H9 (cell line): ENCODE data around the gene RWDD4. TPM values are rescaled to one million over a fixed set of nuclear protein-coding genes. Genes with fewer than 3 reads are reported as not detected.

Source experiments
- DNase-seq: peaks from one replicate; pipeline ENCODE4 v3.0.0-alpha.2; 2017
- H2AFZ ChIP-seq: one replicate; pipeline ENCODE4 v1.6.1; 2013; ENCODE audit warnings: mild to moderate bottlenecking, low read length, control low read depth, moderate library complexity
- H2AK5ac ChIP-seq: 2 replicates; pipeline ENCODE4 v1.6.1; 2013; ENCODE audit warnings: low read length, control low read depth, mixed read lengths; ENCODE audit not compliant: insufficient read length
- H2BK120ac ChIP-seq: one replicate; pipeline ENCODE4 v1.6.1; 2013; ENCODE audit warnings: low read depth, mild to moderate bottlenecking, low read length, control low read depth, inconsistent platforms; ENCODE audit not compliant: poor library complexity, severe bottlenecking
- H2BK12ac ChIP-seq: 2 replicates; pipeline ENCODE4 v1.6.1; 2013; ENCODE audit warnings: low read length, control low read depth, mixed read lengths, low read depth; ENCODE audit not compliant: insufficient read length
- H2BK15ac ChIP-seq: 2 replicates; pipeline ENCODE4 v1.6.1; 2013; ENCODE audit warnings: low read depth, low read length, control low read depth
- H2BK20ac ChIP-seq: one replicate; pipeline ENCODE4 v1.6.1; 2013; ENCODE audit warnings: low read depth, mild to moderate bottlenecking, low read length, control low read depth, inconsistent platforms; ENCODE audit not compliant: poor library complexity, severe bottlenecking
- H2BK5ac ChIP-seq: 2 replicates; pipeline ENCODE4 v1.6.1; 2013; ENCODE audit warnings: low read length, control low read depth, mixed read lengths; ENCODE audit not compliant: insufficient read length
- H3K14ac ChIP-seq: 2 replicates; pipeline ENCODE4 v1.6.1; 2013; ENCODE audit warnings: low read length, control low read depth; ENCODE audit not compliant: insufficient read depth
- H3K18ac ChIP-seq: 2 replicates; pipeline ENCODE4 v1.6.1; 2013; ENCODE audit warnings: low read depth, mild to moderate bottlenecking, mixed read lengths, low read length, control low read depth; ENCODE audit not compliant: insufficient read length
- H3K23ac ChIP-seq: 2 replicates; pipeline ENCODE4 v1.6.1; 2013; ENCODE audit warnings: low read length, control low read depth, mixed read lengths, low read depth; ENCODE audit not compliant: insufficient read length
- H3K23me2 ChIP-seq: 2 replicates; pipeline ENCODE4 v1.6.1; 2013; ENCODE audit warnings: low read depth, mild to moderate bottlenecking, mixed read lengths, low read length, control low read depth; ENCODE audit not compliant: insufficient read length, poor library complexity, severe bottlenecking
- H3K27ac ChIP-seq: 2 replicates; pipeline ENCODE4 v1.5.1; 2013; ENCODE audit warnings: low read length, control low read depth, mixed read lengths, low read depth; ENCODE audit not compliant: insufficient read length
- H3K27me3 ChIP-seq: 2 replicates; pipeline ENCODE4 v1.6.1; 2013; ENCODE audit warnings: low read length, control low read depth, inconsistent platforms; ENCODE audit not compliant: insufficient read depth
- H3K4ac ChIP-seq: 2 replicates; pipeline ENCODE4 v1.6.1; 2013; ENCODE audit warnings: low read depth, mild to moderate bottlenecking, control low read depth, inconsistent platforms, low read length, moderate library complexity
- H3K4me1 ChIP-seq: 2 replicates; pipeline ENCODE4 v1.6.1; 2013; ENCODE audit warnings: low read length, control low read depth, inconsistent platforms; ENCODE audit not compliant: insufficient read depth
- H3K4me2 ChIP-seq: 2 replicates; pipeline ENCODE4 v1.6.1; 2013; ENCODE audit warnings: low read length, control low read depth, mixed read lengths; ENCODE audit not compliant: insufficient read length, insufficient read depth
- H3K56ac ChIP-seq: 2 replicates; pipeline ENCODE4 v1.6.1; 2013; ENCODE audit warnings: low read depth, mild to moderate bottlenecking, mixed read lengths, low read length, control low read depth; ENCODE audit not compliant: insufficient read length
- H3K79me1 ChIP-seq: 2 replicates; pipeline ENCODE4 v1.6.1; 2013; ENCODE audit warnings: low read depth, mild to moderate bottlenecking, moderate library complexity, low read length, control low read depth, inconsistent platforms; ENCODE audit not compliant: insufficient read depth, poor library complexity, severe bottlenecking
- H3K79me2 ChIP-seq: 2 replicates; pipeline ENCODE4 v1.6.1; 2013; ENCODE audit warnings: low read length, control low read depth, inconsistent platforms; ENCODE audit not compliant: insufficient read depth
- H3K9ac ChIP-seq: 2 replicates; pipeline ENCODE4 v1.6.1; 2013; ENCODE audit warnings: low read length, control low read depth, mixed read lengths; ENCODE audit not compliant: insufficient read length; ENCODE audit errors: extremely low read depth
- H3K9me3 ChIP-seq: one replicate; pipeline ENCODE4 v1.6.1; 2013; ENCODE audit warnings: low read depth, low read length, inconsistent platforms; ENCODE audit not compliant: control insufficient read depth
- H3T11ph ChIP-seq: one replicate; pipeline ENCODE4 v1.6.1; 2013; ENCODE audit warnings: mild to moderate bottlenecking, low read length, control low read depth, inconsistent platforms
- H4K20me1 ChIP-seq: one replicate; pipeline ENCODE4 v1.6.1; 2013; ENCODE audit not compliant: control insufficient read depth, insufficient read length, insufficient read depth
- H4K5ac ChIP-seq: 2 replicates; pipeline ENCODE4 v1.6.1; 2013; ENCODE audit warnings: low read depth, mild to moderate bottlenecking, mixed read lengths, low read length, control low read depth; ENCODE audit not compliant: insufficient read length
- H4K8ac ChIP-seq: replicated peaks from 2 replicates; pipeline ENCODE4 v1.6.1; 2013; ENCODE audit warnings: low read length, control low read depth, mixed read lengths, low read depth; ENCODE audit not compliant: insufficient read length
- H4K91ac ChIP-seq: 2 replicates; pipeline ENCODE4 v1.6.1; 2013; ENCODE audit warnings: low read depth, mild to moderate bottlenecking, moderate library complexity, mixed read lengths, low read length, control low read depth; ENCODE audit not compliant: insufficient read length
- H3K27ac Mint-ChIP-seq, 3 experiments: 2 replicates in 2 of 3; 3 replicates in 1 of 3; pipeline ENCODE4 v1.8.0; 2020 to 2021; ENCODE audit warnings: mixed read lengths in 3 of 3, mild to moderate bottlenecking in 1 of 3, moderate library complexity in 1 of 3
- H3K27me3 Mint-ChIP-seq: 2 replicates; pipeline ENCODE4 v1.8.0; 2021; ENCODE audit warnings: low read depth, mild to moderate bottlenecking, moderate library complexity, mixed read lengths
- H3K36me3 Mint-ChIP-seq, 3 experiments: 2 replicates in 2 of 3; 3 replicates in 1 of 3; pipeline ENCODE4 v1.8.0; 2020 to 2021; ENCODE audit warnings: low read depth in 3 of 3, mixed read lengths in 3 of 3; ENCODE audit not compliant: insufficient read depth in 1 of 3
- H3K4me1 Mint-ChIP-seq, 2 experiments: 2 replicates each; pipeline ENCODE4 v1.8.0; 2020; ENCODE audit warnings: mixed read lengths in 2 of 2
- H3K4me3 Mint-ChIP-seq, 2 experiments: 2 replicates in 1 of 2; 3 replicates in 1 of 2; pipeline ENCODE4 v1.8.0; 2020 to 2021; ENCODE audit warnings: mild to moderate bottlenecking in 2 of 2, mixed read lengths in 2 of 2, moderate library complexity in 1 of 2
- H3K9me3 Mint-ChIP-seq, 2 experiments: 2 replicates in 1 of 2; 3 replicates in 1 of 2; pipeline ENCODE4 v1.8.0; 2020; ENCODE audit warnings: mild to moderate bottlenecking in 2 of 2, mixed read lengths in 2 of 2, moderate library complexity in 1 of 2
- CTCF ChIP-seq: fragments of 200-600 bp; sonication (generic); conservative IDR thresholded peaks from 3 replicates; pipeline ENCODE4 v1.8.0; 2021; ENCODE audit warnings: antibody characterized with exemption, mild to moderate bottlenecking
- WGBS: extraction: QIAGEN DNeasy Blood & Tissue Kit; methylation state at CpG from one replicate; pipeline ENCODE4 v1.1.7; 2013; ENCODE audit warnings: missing lambda C conversion rate, low lambda C conversion rate, mixed read lengths; ENCODE audit not compliant: insufficient read length; ENCODE audit errors: extremely low coverage; 5-methylcytosine and 5-hydroxymethylcytosine counted together
- total RNA-seq: library from RNA; stranded (reverse); gene quantifications from 2 replicates; pipeline ENCODE4 v1.2.1, GENCODE V29; 2021

The RWDD4 gene
- total RNA-seq, 1 experiment from 2014 or later: 17.8 TPM

- Histone ChIP-seq H2AFZ (no peak overlapping the region), H3K4me2 (no peak overlapping the region)
Measured at GRCh38 chr4:183591301-183591700, 67.7 kb downstream of the RWDD4 start.

More at GRCh38 chr4:183591301-183591700, 67.7 kb downstream of the RWDD4 start:
- H3K9me3 Mint-ChIP-seq: peaks cover 2 to 13% of the 10 kb centered on the region in 2 experiments; a peak in 4 of 5 replicates
- H3K79me1 ChIP-seq: no peaks in the 10 kb centered on the region
- H4K91ac ChIP-seq: no peak overlapping the region
- no peak overlapping the region for H3K4me3 Mint-ChIP-seq
- no peak overlapping the region for H4K5ac ChIP-seq
- no CpG with 5 or more reads among the region's 4 CpGs for WGBS
- no peak for TF ChIP-seq CTCF
- no peak overlapping the region for H2AK5ac ChIP-seq
- no peak overlapping the region for H3K14ac ChIP-seq
- no peak overlapping the region for H3K23ac ChIP-seq
- no peak overlapping the region for H4K8ac ChIP-seq
- H3K27ac Mint-ChIP-seq: no peak overlapping the region
- no peak overlapping the region for H2BK15ac ChIP-seq
- no peak overlapping the region for H3K4ac ChIP-seq
- no peaks in the 10 kb centered on the region for H3K4me1 Mint-ChIP-seq
- no peaks in the 10 kb centered on the region; the same call in 1 of the 2 replicates for H3K27me3 Mint-ChIP-seq
- no peak overlapping the region for H2BK120ac ChIP-seq
- no peak overlapping the region for H3K27ac ChIP-seq
- no peak overlapping the region for H3K56ac ChIP-seq
- no peaks in the 10 kb centered on the region for H4K20me1 ChIP-seq
- no peak overlapping the region for H2BK5ac ChIP-seq
- no peaks in the 10 kb centered on the region for H3K4me1 ChIP-seq
- no peak overlapping the region for H3T11ph ChIP-seq
- H3K79me2 ChIP-seq: no peaks in the 10 kb centered on the region
- no peak overlapping the region for H3K18ac ChIP-seq
- no peaks in the 10 kb centered on the region for H3K23me2 ChIP-seq
- DNase-seq: no peak
- H3K9me3 ChIP-seq: no peaks in the 10 kb centered on the region
- no peak overlapping the region for H2BK12ac ChIP-seq
- H3K9ac ChIP-seq: no peak overlapping the region
- H3K27me3 ChIP-seq: no peaks in the 10 kb centered on the region
- H2BK20ac ChIP-seq: no peak overlapping the region
- peaks cover 0 to 5% (median 0%) of the 10 kb centered on the region in 3 experiments; a peak in 3 of 7 replicates for H3K36me3 Mint-ChIP-seq

Other genes with a start within 250 kb of the RWDD4 start
- gene CDKN2AIP, start 214.5 kb downstream of the RWDD4 start, total RNA-seq: 23.0 and 24.0 TPM in 2 replicates
- gene ING2, start 154.1 kb downstream of the RWDD4 start, total RNA-seq: 16.9 and 18.6 TPM in 2 replicates
- gene TRAPPC11, start 108 bp upstream of the RWDD4 start, total RNA-seq: 24.1 and 32.2 TPM in 2 replicates
- gene STOX2, start 246.1 kb upstream of the RWDD4 start, total RNA-seq: 27.5 and 28.2 TPM in 2 replicates